Measurements from ENCODE around the gene OR6Q1.

OR6Q1 gene

DNA sequence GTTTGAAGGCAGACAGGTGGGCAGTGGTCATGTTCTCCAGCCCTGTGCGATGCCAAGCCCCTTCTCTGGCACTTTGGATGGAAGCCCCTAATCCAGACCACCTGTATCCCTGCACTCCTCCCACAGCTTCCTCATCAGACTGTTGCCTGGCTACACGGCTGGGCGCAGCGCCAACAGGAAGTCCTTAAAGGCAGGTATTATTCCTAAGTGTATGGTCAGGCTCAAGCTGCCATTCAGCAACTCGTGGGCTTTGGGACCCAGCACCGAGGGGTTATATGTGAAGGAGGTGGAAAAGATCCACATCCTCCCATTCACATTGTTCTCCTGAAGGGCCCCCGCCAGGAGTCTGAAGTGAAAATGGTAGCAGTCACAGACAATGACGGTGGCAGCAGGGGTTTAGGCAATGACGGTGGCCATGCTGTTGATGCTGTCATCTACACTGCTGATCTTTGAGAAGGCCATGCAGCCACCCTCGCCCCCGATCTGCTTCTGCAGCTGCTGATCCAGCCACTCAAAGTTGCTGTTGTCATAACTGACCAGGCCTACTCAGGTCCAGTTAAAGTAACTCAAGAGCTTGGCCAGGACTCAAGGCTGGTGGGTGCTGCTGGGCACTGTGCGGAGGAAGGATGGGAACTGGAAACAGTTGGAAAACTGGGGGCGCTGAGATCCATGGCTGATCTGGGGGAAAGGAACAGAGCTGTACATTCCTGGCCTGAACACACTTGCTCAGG is 27.7 kb downstream of the OR6Q1 start:
- peaks cover 13% of the 10 kb centered on the region for H3K4me1 ChIP-seq (ENCODE audit: insufficient read depth, low read length)
- no peaks in the 10 kb centered on the region for H3K27me3 ChIP-seq (ENCODE audit: control insufficient read depth in 1 of 2, insufficient read depth in 2 of 2, low read length in 2 of 2)
- no peaks in the 10 kb centered on the region for H3K9me3 ChIP-seq (ENCODE audit: low read length)
- no peaks in the 10 kb centered on the region for H3K36me3 ChIP-seq (ENCODE audit: insufficient read depth, low read length)
- H3K9ac ChIP-seq (ENCODE audit: low read length): no peak overlapping the region
- H3K27ac ChIP-seq (ENCODE audit: low read depth, low read length): peak overlapping the region; percentile 44
- H3K4me3 ChIP-seq (ENCODE audit: low read depth in 1 of 2, low read length in 2 of 2): no peak overlapping the region

DNA sequence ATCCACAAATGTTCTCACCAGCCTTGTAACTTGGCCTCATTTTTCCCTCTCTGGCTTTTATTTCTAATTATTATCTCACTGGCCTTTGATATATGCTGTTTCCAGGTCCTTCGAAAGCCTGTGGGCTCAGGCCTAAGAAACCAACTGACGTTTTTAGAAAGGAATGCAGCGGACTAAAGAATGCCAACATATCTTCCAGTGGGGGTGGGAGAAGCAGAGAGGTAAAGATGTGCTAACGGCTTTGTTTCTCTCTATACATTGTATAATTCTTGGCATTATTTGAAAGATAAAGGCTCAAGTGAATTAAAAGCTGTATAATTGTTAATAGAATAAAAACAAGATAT is 28.2 kb downstream of the OR6Q1 start:
- Histone ChIP-seq H3K27me3 (ENCODE audit: control insufficient read depth in 1 of 2, insufficient read depth in 2 of 2, low read length in 2 of 2) (no peaks in the 10 kb centered on the region), H3K4me1 (ENCODE audit: insufficient read depth, low read length) (peaks cover 13% of the 10 kb centered on the region), H3K36me3 (ENCODE audit: insufficient read depth, low read length) (no peaks in the 10 kb centered on the region), H3K27ac (ENCODE audit: low read depth, low read length) (no peak overlapping the region), H3K9me3 (ENCODE audit: low read length) (no peaks in the 10 kb centered on the region), H3K4me3 (ENCODE audit: low read depth in 1 of 2, low read length in 2 of 2) (no peak overlapping the region), H3K9ac (ENCODE audit: low read length) (no peak overlapping the region)

DNA sequence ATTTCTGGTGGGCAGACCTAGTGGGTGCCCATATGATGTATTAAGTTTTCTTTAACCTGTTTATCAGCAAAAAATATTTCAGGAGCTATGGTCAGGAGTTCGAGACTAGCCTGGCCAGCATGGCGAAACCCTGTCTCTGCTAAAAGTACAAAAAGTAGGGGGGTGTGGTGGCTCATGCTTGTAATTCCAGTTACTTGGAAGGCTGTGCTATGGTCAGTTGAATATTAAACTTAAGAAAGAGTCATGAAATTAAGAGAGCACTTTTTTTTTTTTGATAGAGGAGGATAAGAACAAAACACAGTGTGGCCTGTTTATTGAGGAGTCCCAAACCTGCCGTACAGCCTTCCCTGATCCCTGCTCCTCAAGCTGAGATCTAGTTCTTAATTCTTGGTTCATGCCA is 29.8 kb downstream of the OR6Q1 start:
- no peaks in the 10 kb centered on the region for H3K27me3 ChIP-seq (ENCODE audit: control insufficient read depth in 1 of 2, insufficient read depth in 2 of 2, low read length in 2 of 2)
- H3K4me3 ChIP-seq (ENCODE audit: low read depth in 1 of 2, low read length in 2 of 2): no peak overlapping the region
- no peak overlapping the region for H3K27ac ChIP-seq (ENCODE audit: low read depth, low read length)
- no peaks in the 10 kb centered on the region for H3K36me3 ChIP-seq (ENCODE audit: insufficient read depth, low read length)
- H3K9me3 ChIP-seq (ENCODE audit: low read length): no peaks in the 10 kb centered on the region
- peaks cover 13% of the 10 kb centered on the region for H3K4me1 ChIP-seq (ENCODE audit: insufficient read depth, low read length)
- H3K9ac ChIP-seq (ENCODE audit: low read length): no peak overlapping the region

DNA sequence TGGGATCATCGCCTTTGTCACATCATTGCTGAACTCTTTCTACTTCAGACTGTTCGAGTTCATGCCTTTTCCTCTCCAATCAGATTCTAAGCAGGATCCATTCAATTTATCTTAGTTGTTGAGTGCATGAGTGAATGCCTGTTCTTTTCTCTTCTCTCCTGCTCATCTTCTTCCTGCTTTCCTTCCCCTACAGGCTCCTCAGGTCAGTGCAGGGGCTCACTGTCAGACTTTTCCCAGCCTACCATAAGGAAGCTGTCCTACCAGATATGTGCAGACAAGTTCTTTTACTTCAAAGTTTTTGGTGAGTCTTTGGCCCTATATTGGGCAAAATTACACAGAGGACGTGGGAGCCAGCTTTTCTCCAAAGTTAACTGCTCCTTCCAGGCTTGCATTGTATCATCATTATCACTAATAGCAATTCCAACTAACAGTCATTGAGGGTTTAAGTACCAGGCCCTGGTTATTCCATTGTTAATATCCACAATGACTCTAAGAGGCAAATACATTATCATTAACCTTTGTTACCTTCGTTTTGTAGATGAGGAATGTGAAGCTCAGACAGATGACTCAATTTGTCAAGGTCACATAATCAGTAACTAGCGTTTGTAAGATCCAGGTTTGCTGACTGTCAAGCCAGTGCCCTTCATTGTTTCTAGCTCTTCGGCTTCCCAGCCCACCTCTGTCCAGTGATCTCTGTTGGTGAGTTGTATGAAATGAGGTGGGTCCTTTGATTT is 30.4 kb downstream of the OR6Q1 start:
- Histone ChIP-seq H3K4me1 (ENCODE audit: insufficient read depth, low read length) (peaks cover 13% of the 10 kb centered on the region), H3K9me3 (ENCODE audit: low read length) (no peaks in the 10 kb centered on the region), H3K4me3 (ENCODE audit: low read depth in 1 of 2, low read length in 2 of 2) (no peak overlapping the region), H3K36me3 (ENCODE audit: insufficient read depth, low read length) (no peaks in the 10 kb centered on the region), H3K27ac (ENCODE audit: low read depth, low read length) (no peak overlapping the region), H3K27me3 (ENCODE audit: control insufficient read depth in 1 of 2, insufficient read depth in 2 of 2, low read length in 2 of 2) (no peaks in the 10 kb centered on the region), H3K9ac (ENCODE audit: low read length) (no peak overlapping the region)

DNA sequence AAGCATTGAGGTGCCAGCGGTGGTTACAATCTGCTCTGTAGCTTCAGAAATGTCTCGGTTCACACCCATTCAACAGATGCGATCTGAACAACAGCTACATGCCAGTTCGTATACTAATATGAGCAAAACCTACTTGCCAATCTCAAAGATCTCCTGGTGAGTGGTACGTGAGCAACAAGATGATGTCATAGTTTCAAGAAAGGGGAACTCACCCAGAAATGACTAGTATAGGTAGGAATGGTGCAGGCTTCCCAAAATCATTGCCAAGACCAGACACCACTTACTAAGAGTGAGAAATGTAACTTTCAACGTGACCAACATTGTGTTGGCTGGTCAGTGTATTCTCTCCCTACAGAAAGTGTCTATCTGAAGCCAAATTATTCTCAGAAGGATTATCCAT is 31.1 kb downstream of the OR6Q1 start:
- no peaks in the 10 kb centered on the region for H3K9me3 ChIP-seq (ENCODE audit: low read length)
- no peak overlapping the region for H3K9ac ChIP-seq (ENCODE audit: low read length)
- no peaks in the 10 kb centered on the region for H3K36me3 ChIP-seq (ENCODE audit: insufficient read depth, low read length)
- peaks cover 13% of the 10 kb centered on the region for H3K4me1 ChIP-seq (ENCODE audit: insufficient read depth, low read length)
- H3K27ac ChIP-seq (ENCODE audit: low read depth, low read length): no peak overlapping the region
- no peak overlapping the region for H3K4me3 ChIP-seq (ENCODE audit: low read depth in 1 of 2, low read length in 2 of 2)
- H3K27me3 ChIP-seq (ENCODE audit: control insufficient read depth in 1 of 2, insufficient read depth in 2 of 2, low read length in 2 of 2): no peaks in the 10 kb centered on the region

DNA sequence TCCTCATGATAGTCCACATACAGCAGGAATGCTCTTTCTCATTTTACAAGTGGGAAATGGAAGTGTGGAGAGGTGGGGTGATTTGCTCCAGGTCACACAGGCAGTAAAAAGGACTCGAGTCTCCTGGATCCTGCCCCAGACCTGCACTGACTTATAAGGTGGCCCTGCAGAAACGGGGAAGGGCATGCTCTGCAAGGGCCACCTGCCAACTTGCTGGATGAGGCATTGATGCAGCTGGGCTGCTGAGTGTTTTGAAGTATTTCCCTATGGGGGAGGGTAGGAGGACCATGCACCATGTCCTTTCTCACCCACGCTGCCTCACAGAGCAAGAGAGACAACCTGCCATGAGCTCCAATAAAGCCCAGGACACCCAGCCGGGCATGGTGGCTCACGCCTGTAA is 36.9 kb downstream of the OR6Q1 start:
- Histone ChIP-seq H3K4me3 (ENCODE audit: low read depth in 1 of 2, low read length in 2 of 2) (no peak overlapping the region), H3K27me3 (ENCODE audit: control insufficient read depth in 1 of 2, insufficient read depth in 2 of 2, low read length in 2 of 2) (no peaks in the 10 kb centered on the region), H3K36me3 (ENCODE audit: insufficient read depth, low read length) (no peaks in the 10 kb centered on the region), H3K4me1 (ENCODE audit: insufficient read depth, low read length) (no peaks in the 10 kb centered on the region), H3K9ac (ENCODE audit: low read length) (no peak overlapping the region), H3K27ac (ENCODE audit: low read depth, low read length) (no peak overlapping the region), H3K9me3 (ENCODE audit: low read length) (no peaks in the 10 kb centered on the region)

DNA sequence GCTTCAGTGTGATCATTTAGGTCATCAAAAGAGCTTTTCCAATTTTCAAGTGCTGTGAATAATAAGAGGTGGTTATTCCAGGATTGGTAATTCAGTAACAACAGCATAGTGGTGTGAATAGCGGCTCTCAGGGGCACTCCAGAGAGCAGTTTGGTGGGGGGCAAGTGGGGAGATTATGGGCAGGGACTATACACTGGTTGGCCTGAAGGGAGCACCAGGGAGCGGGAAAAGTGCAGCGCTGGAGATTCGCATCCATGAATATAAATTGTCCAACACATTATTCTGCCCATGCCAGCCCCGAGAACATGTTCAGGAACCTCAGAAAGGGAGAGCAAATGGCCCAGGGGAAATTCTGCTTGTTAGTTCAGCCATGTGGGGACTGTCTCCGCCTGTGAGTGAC is 37.9 kb downstream of the OR6Q1 start:
- H3K36me3 ChIP-seq (ENCODE audit: insufficient read depth, low read length): no peaks in the 10 kb centered on the region
- H3K4me1 ChIP-seq (ENCODE audit: insufficient read depth, low read length): no peaks in the 10 kb centered on the region
- H3K4me3 ChIP-seq (ENCODE audit: low read depth in 1 of 2, low read length in 2 of 2): no peak overlapping the region
- H3K9me3 ChIP-seq (ENCODE audit: low read length): no peaks in the 10 kb centered on the region
- no peak overlapping the region for H3K27ac ChIP-seq (ENCODE audit: low read depth, low read length)
- no peak overlapping the region for H3K9ac ChIP-seq (ENCODE audit: low read length)
- H3K27me3 ChIP-seq (ENCODE audit: control insufficient read depth in 1 of 2, insufficient read depth in 2 of 2, low read length in 2 of 2): no peaks in the 10 kb centered on the region

DNA sequence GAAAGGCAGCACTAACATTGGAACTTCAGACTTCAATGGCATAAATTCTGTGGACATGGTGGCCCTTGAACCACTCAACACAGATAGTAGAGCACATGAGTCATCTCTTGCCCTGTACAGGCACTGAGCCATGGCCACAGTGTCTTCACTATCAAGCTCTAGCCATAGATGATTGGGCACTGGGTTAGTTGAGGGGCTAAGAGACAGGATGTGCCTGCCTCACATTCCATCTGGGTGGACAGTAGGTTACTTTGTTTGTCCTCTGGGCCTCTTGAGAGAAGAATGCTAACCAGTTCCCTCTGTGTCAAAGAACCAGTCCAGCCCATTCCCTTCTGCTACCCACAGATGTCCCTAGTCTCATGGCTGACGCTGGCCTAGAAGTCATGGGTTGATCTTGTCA is 39.8 kb downstream of the OR6Q1 start:
- H3K27me3 ChIP-seq (ENCODE audit: control insufficient read depth in 1 of 2, insufficient read depth in 2 of 2, low read length in 2 of 2): no peaks in the 10 kb centered on the region
- no peaks in the 10 kb centered on the region for H3K36me3 ChIP-seq (ENCODE audit: insufficient read depth, low read length)
- no peaks in the 10 kb centered on the region for H3K9me3 ChIP-seq (ENCODE audit: low read length)
- no peak overlapping the region for H3K27ac ChIP-seq (ENCODE audit: low read depth, low read length)
- H3K9ac ChIP-seq (ENCODE audit: low read length): no peak overlapping the region
- no peaks in the 10 kb centered on the region for H3K4me1 ChIP-seq (ENCODE audit: insufficient read depth, low read length)
- no peak overlapping the region for H3K4me3 ChIP-seq (ENCODE audit: low read depth in 1 of 2, low read length in 2 of 2)

DNA sequence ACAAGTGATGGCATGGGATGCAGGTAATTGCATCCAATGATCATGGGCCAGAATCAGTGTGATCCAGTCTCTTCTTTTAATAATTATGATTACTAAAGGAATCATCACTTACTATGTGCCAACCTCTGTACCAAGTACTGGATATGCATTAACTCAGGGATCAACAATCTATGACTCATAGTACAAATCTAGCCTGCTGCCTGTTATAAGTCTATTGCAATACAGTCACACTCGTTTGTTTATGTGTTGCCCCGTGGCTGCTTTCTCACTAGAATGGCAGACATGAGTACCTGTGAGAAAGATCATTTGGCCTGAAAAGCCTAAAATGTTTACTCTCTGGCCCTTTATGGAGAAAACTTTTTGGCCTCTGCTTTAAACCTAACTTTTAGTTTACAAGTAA is 45.0 kb downstream of the OR6Q1 start:
- no peaks in the 10 kb centered on the region for H3K27me3 ChIP-seq (ENCODE audit: control insufficient read depth in 1 of 2, insufficient read depth in 2 of 2, low read length in 2 of 2)
- H3K4me3 ChIP-seq (ENCODE audit: low read depth in 1 of 2, low read length in 2 of 2): no peak overlapping the region
- H3K9ac ChIP-seq (ENCODE audit: low read length): no peak overlapping the region
- H3K9me3 ChIP-seq (ENCODE audit: low read length): no peaks in the 10 kb centered on the region
- H3K4me1 ChIP-seq (ENCODE audit: insufficient read depth, low read length): no peaks in the 10 kb centered on the region
- no peak overlapping the region for H3K27ac ChIP-seq (ENCODE audit: low read depth, low read length)
- no peaks in the 10 kb centered on the region for H3K36me3 ChIP-seq (ENCODE audit: insufficient read depth, low read length)

All from muscle layer of colon (tissue), 2 donors.